Suprapubic skin (tissue), 4 donors: ENCODE measurements around the gene FCER1G. TPM values are rescaled to one million over a fixed set of nuclear protein-coding genes. Genes with fewer than 3 reads are reported as not detected.

Experiments used
- DNase-seq, 2 donors: peaks; one replicate each; pipeline ENCODE4 v3.0.0-alpha.2; 2019; ENCODE audit warnings: low spot score in 2 of 2
- H3K27ac ChIP-seq: fragments of 200-600 bp; sonication (generic); one replicate; pipeline ENCODE4 v1.5.1; 2019
- H3K27me3 ChIP-seq: fragments of 200-600 bp; sonication (generic); one replicate; pipeline ENCODE4 v1.5.1; 2019
- H3K36me3 ChIP-seq: fragments of 200-600 bp; sonication (generic); one replicate; pipeline ENCODE4 v1.5.1; 2019
- H3K4me1 ChIP-seq: fragments of 200-600 bp; sonication (generic); one replicate; pipeline ENCODE4 v1.5.1; 2019
- H3K4me3 ChIP-seq: fragments of 200-600 bp; sonication (generic); one replicate; pipeline ENCODE4 v1.5.1; 2019; ENCODE audit warnings: mild to moderate bottlenecking
- H3K9me3 ChIP-seq: fragments of 200-600 bp; sonication (generic); one replicate; pipeline ENCODE4 v1.5.1; 2019
- CTCF ChIP-seq, 2 donors: fragments of 200-600 bp in 1 of 2; fragments of 450-650 bp in 1 of 2; sonication (generic) in 1 of 2; IDR thresholded peaks; one replicate each; pipeline ENCODE4 v1.5.1; 2016 to 2019; ENCODE audit warnings: antibody characterized with exemption in 2 of 2, mild to moderate bottlenecking in 1 of 2, moderate library complexity in 1 of 2
- EP300 ChIP-seq: sonication (generic); formaldehyde crosslinking; IDR thresholded peaks from one replicate; pipeline ENCODE4 v1.6.1; 2017; ENCODE audit warnings: antibody characterized with exemption
- POLR2A ChIP-seq, 2 donors: fragments of 450-650 bp; IDR thresholded peaks; one replicate each; pipeline ENCODE4 v1.6.1; 2017; ENCODE audit warnings: antibody characterized with exemption in 2 of 2, mild to moderate bottlenecking in 2 of 2, moderate library complexity in 2 of 2
- POLR2AphosphoS5 ChIP-seq, 3 donors: sonication (generic); formaldehyde crosslinking; IDR thresholded peaks; one replicate each; pipeline ENCODE4 v1.6.1; 2017; ENCODE audit warnings: antibody characterized with exemption in 3 of 3
- WGBS: methylation state at CpG from one replicate; pipeline ENCODE4 v1.1.5; 2018; 5-methylcytosine and 5-hydroxymethylcytosine counted together
- total RNA-seq, 4 donors: library from RNA; depleted of rRNA; stranded (reverse); fragments of >200 nt; gene quantifications; one replicate each; pipeline ENCODE4 v1.1.0, GENCODE V29; 2016

FCER1G gene
- total RNA-seq, 4 donors from 2014 or later, result 2.3 to 12.6 (median 4.6) TPM; not detected in 1

GRCh38 chr1:161193561-161194235 is 21.4 kb upstream of the FCER1G start:
- Histone ChIP-seq H3K4me3 (no peak overlapping the region), H3K9me3 (no peaks in the 10 kb centered on the region), H3K36me3 (no peaks in the 10 kb centered on the region), H3K27me3 (no peaks in the 10 kb centered on the region), H3K4me1 (peaks cover 57% of the 10 kb centered on the region), H3K27ac (no peak overlapping the region)
- TF ChIP-seq CTCF (IDR thresholded peaks at IDR 0.05) (no peak), POLR2AphosphoS5 (IDR thresholded peaks at IDR 0.05) (no peak), EP300 (no peak), POLR2A (IDR thresholded peaks at IDR 0.05) (no peak)
- WGBS, result 76% methylated on average over 11 of the region's 21 CpGs
- no peak for DNase-seq

- Histone ChIP-seq H3K36me3 (no peaks in the 10 kb centered on the region), H3K4me1 (peaks cover 69% of the 10 kb centered on the region), H3K27me3 (no peaks in the 10 kb centered on the region), H3K4me3 (no peak overlapping the region), H3K9me3 (no peaks in the 10 kb centered on the region), H3K27ac (no peak overlapping the region)
- no peak for TF ChIP-seq POLR2AphosphoS5 (IDR thresholded peaks at IDR 0.05)
- no peak for TF ChIP-seq EP300
- TF ChIP-seq CTCF (IDR thresholded peaks at IDR 0.05), result no peak
- no peak for TF ChIP-seq POLR2A (IDR thresholded peaks at IDR 0.05)
- no peak for DNase-seq
- WGBS, result 68% methylated on average over 4 of the region's 4 CpGs
Measured at GRCh38 chr1:161195171-161195570, 19.9 kb upstream of the FCER1G start.

- peak overlapping the region; percentile 45 for H3K4me3 ChIP-seq
- H3K9me3 ChIP-seq, result no peaks in the 10 kb centered on the region
- peaks cover 75% of the 10 kb centered on the region for H3K4me1 ChIP-seq
- H3K27ac ChIP-seq, result peak overlapping the region; percentile 98
- no peaks in the 10 kb centered on the region for H3K27me3 ChIP-seq
- no peak for DNase-seq
- WGBS, result 95% methylated on average over 6 of the region's 7 CpGs
- H3K36me3 ChIP-seq, result no peaks in the 10 kb centered on the region
- TF ChIP-seq CTCF (IDR thresholded peaks at IDR 0.05) (no peak), EP300 (no peak), POLR2AphosphoS5 (IDR thresholded peaks at IDR 0.05) (no peak), POLR2A (IDR thresholded peaks at IDR 0.05) (no peak)
Measured at GRCh38 chr1:161196111-161196510, 19.0 kb upstream of the FCER1G start.

GRCh38 chr1:161196521-161197451 is 18.3 kb upstream of the FCER1G start:
- Histone ChIP-seq H3K9me3 (no peaks in the 10 kb centered on the region), H3K27ac (peak overlapping the region; percentile 98), H3K36me3 (no peaks in the 10 kb centered on the region), H3K27me3 (no peaks in the 10 kb centered on the region), H3K4me1 (peaks cover 81% of the 10 kb centered on the region), H3K4me3 (peak overlapping the region; percentile 45)
- 56% methylated on average over 23 of the region's 27 CpGs for WGBS
- TF ChIP-seq EP300, result no peak
- peak in 1 of 2 donors; percentile 22 for TF ChIP-seq POLR2A (IDR thresholded peaks at IDR 0.05)
- no peak for DNase-seq

GRCh38 chr1:161197560-161198193 is 17.4 kb upstream of the FCER1G start:
- Histone ChIP-seq H3K4me1 (peaks cover 74% of the 10 kb centered on the region), H3K4me3 (peak overlapping the region; percentile 45), H3K27ac (peak overlapping the region; percentile 98), H3K9me3 (no peaks in the 10 kb centered on the region), H3K36me3 (no peaks in the 10 kb centered on the region), H3K27me3 (no peaks in the 10 kb centered on the region)
- 38% methylated on average over 11 of the region's 11 CpGs for whole genome bisulfite sequencing
- no peak for DNase-seq
- TF ChIP-seq EP300, result no peak
- TF ChIP-seq POLR2AphosphoS5 (IDR thresholded peaks at IDR 0.05), result no peak
- TF ChIP-seq CTCF (IDR thresholded peaks at IDR 0.05), result no peak
- no peak for TF ChIP-seq POLR2A (IDR thresholded peaks at IDR 0.05)
